IgD-negative memory B cell (primary cell): ENCODE results near the gene NLRP6. TPM values are rescaled to one million over a fixed set of nuclear protein-coding genes. Genes with fewer than 3 reads are reported as not detected.
"Not testable (repeated sequence)": the region's sequence is repeated elsewhere in the genome, so short reads cannot be mapped to it uniquely, and the experiment has no call there.

Experiments
- H3K27ac Mint-ChIP-seq, 3 donors: one replicate each; pipeline ENCODE4 v1.8.0; 2020 to 2022; ENCODE audit warnings: mild to moderate bottlenecking in 3 of 3, mixed read lengths in 3 of 3, moderate library complexity in 1 of 3
- H3K27me3 Mint-ChIP-seq: one replicate; pipeline ENCODE4 v1.8.0; 2021; ENCODE audit warnings: mixed read lengths
- H3K36me3 Mint-ChIP-seq: one replicate; pipeline ENCODE4 v1.8.0; 2020; ENCODE audit warnings: mild to moderate bottlenecking, mixed read lengths
- H3K4me1 Mint-ChIP-seq, 3 donors: one replicate each; pipeline ENCODE4 v1.8.0; 2020 to 2022; ENCODE audit warnings: mixed read lengths in 3 of 3, mild to moderate bottlenecking in 1 of 3
- H3K4me3 Mint-ChIP-seq, 4 donors: one replicate each; pipeline ENCODE4 v1.8.0; 2020 to 2022; ENCODE audit warnings: mild to moderate bottlenecking in 4 of 4, mixed read lengths in 4 of 4, moderate library complexity in 3 of 4
- H3K9me3 Mint-ChIP-seq, 3 donors: one replicate each; pipeline ENCODE4 v1.8.0; 2020 to 2021; ENCODE audit warnings: mixed read lengths in 3 of 3, mild to moderate bottlenecking in 1 of 3
- polyA plus RNA-seq: library from polyadenylated mRNA; unstranded; fragments of 300-500 nt; fragmentation: Illumina TruSeq; gene quantifications from one replicate; pipeline ENCODE4 v1.2.3, GENCODE V29; 2021

The NLRP6 gene
- polyA plus RNA-seq, 1 donor from 2014 or later, result 5.9 TPM

- H3K4me1 Mint-ChIP-seq, result peaks cover 8 to 25% (median 18%) of the 10 kb centered on the region in 3 donors
- H3K9me3 Mint-ChIP-seq, result no peaks in the 10 kb centered on the region
- H3K36me3 Mint-ChIP-seq, result peaks cover 1% of the 10 kb centered on the region
- peak overlapping the region in 2 of 4 donors; percentile 30 to 59 for H3K4me3 Mint-ChIP-seq
- peaks cover 21% of the 10 kb centered on the region for H3K27me3 Mint-ChIP-seq
- peak overlapping the region; percentile 1 to 69 (median 40) for H3K27ac Mint-ChIP-seq
Observed at GRCh38 chr11:283405-284104, 5.3 kb downstream of the NLRP6 start.

GRCh38 chr11:284105-285020, 6.2 kb downstream of the NLRP6 start:
- no peaks in the 10 kb centered on the region for H3K9me3 Mint-ChIP-seq
- H3K4me1 Mint-ChIP-seq, result peaks cover 8 to 23% (median 15%) of the 10 kb centered on the region in 3 donors
- H3K27me3 Mint-ChIP-seq, result peaks cover 20% of the 10 kb centered on the region
- H3K27ac Mint-ChIP-seq, result peak overlapping the region in 1 of 3 donors; percentile 69
- H3K36me3 Mint-ChIP-seq, result peaks cover 1% of the 10 kb centered on the region
- peak overlapping the region in 1 of 4 donors; percentile 59 for H3K4me3 Mint-ChIP-seq

GRCh38 chr11:285021-285893, 7.0 kb downstream of the NLRP6 start:
- H3K4me1 Mint-ChIP-seq, result peaks cover 8 to 24% (median 15%) of the 10 kb centered on the region in 3 donors
- H3K9me3 Mint-ChIP-seq, result no peaks in the 10 kb centered on the region
- no peaks in the 10 kb centered on the region for H3K36me3 Mint-ChIP-seq
- peaks cover 18% of the 10 kb centered on the region for H3K27me3 Mint-ChIP-seq
- no peak overlapping the region for H3K4me3 Mint-ChIP-seq
- H3K27ac Mint-ChIP-seq, result no peak overlapping the region

GRCh38 chr11:285894-286220, 7.7 kb downstream of the NLRP6 start:
- Mint-ChIP-seq H3K27ac (no peak overlapping the region), H3K27me3 (peaks cover 18% of the 10 kb centered on the region), H3K36me3 (peaks cover under 1% of the 10 kb centered on the region), H3K9me3 (no peaks in the 10 kb centered on the region), H3K4me3 (no peak overlapping the region), H3K4me1 (peaks cover 8 to 22% (median 15%) of the 10 kb centered on the region in 3 donors)

- Mint-ChIP-seq H3K27me3 (peaks cover 13% of the 10 kb centered on the region), H3K4me1 (peaks cover 3 to 18% (median 13%) of the 10 kb centered on the region in 3 donors), H3K27ac (peak overlapping the region; percentile 80 to 85 (median 82)), H3K4me3 (peak overlapping the region; percentile 86 to 96 (median 92))
- H3K9me3 Mint-ChIP-seq, H3K36me3 Mint-ChIP-seq: not testable (repeated sequence)
Observed at GRCh38 chr11:286977-287820, 9.0 kb downstream of the NLRP6 start.

- peak overlapping the region; percentile 86 to 96 (median 92) for H3K4me3 Mint-ChIP-seq
- H3K9me3 Mint-ChIP-seq, result no peaks in the 10 kb centered on the region
- H3K4me1 Mint-ChIP-seq, result peaks cover 3 to 16% (median 13%) of the 10 kb centered on the region in 3 donors
- peaks cover 7% of the 10 kb centered on the region for H3K27me3 Mint-ChIP-seq
- peaks cover 3% of the 10 kb centered on the region for H3K36me3 Mint-ChIP-seq
- peak overlapping the region; percentile 80 to 85 (median 83) for H3K27ac Mint-ChIP-seq
Observed at GRCh38 chr11:287821-288477, 9.7 kb downstream of the NLRP6 start.

- peaks cover 3% of the 10 kb centered on the region for H3K27me3 Mint-ChIP-seq
- no peaks in the 10 kb centered on the region for H3K9me3 Mint-ChIP-seq
- peak within 1 kb of the TSS; percentile 80 to 86 (median 83) for H3K27ac Mint-ChIP-seq
- peaks cover 3 to 14% (median 13%) of the 10 kb centered on the region in 3 donors for H3K4me1 Mint-ChIP-seq
- H3K4me3 Mint-ChIP-seq, result peak within 1 kb of the TSS; percentile 86 to 96 (median 92)
- peaks cover 3% of the 10 kb centered on the region for H3K36me3 Mint-ChIP-seq
Observed at GRCh38 chr11:288478-289397, 10.5 kb downstream of the NLRP6 start, which contains the start of gene PGGHG. Gene PGGHG (plus strand): TSS chr11:289126. CDS start chr11:289817, 691 bp downstream.

GRCh38 chr11:289398-289711, 11.1 kb downstream of the NLRP6 start:
- Mint-ChIP-seq H3K4me1 (peaks cover 3 to 13% (median 13%) of the 10 kb centered on the region in 3 donors), H3K9me3 (no peaks in the 10 kb centered on the region), H3K4me3 (peak overlapping the region; percentile 61 to 92 (median 82)), H3K27me3 (peaks cover 3% of the 10 kb centered on the region), H3K36me3 (peaks cover 3% of the 10 kb centered on the region), H3K27ac (peak overlapping the region; percentile 60 to 86 (median 67))

GRCh38 chr11:289712-290620, 11.8 kb downstream of the NLRP6 start:
- Mint-ChIP-seq H3K27ac (peak overlapping the region; percentile 60 to 86 (median 67)), H3K27me3 (peaks cover 3% of the 10 kb centered on the region)

GRCh38 chr11:290621-291231, 12.5 kb downstream of the NLRP6 start:
- peaks cover 3% of the 10 kb centered on the region for H3K27me3 Mint-ChIP-seq
- H3K27ac Mint-ChIP-seq, result peak overlapping the region in 1 of 3 donors; percentile 60
- peak overlapping the region in 3 of 4 donors; percentile 34 to 60 (median 52) for H3K4me3 Mint-ChIP-seq
- H3K36me3 Mint-ChIP-seq, result peaks cover 3% of the 10 kb centered on the region
- H3K9me3 Mint-ChIP-seq, result no peaks in the 10 kb centered on the region
- H3K4me1 Mint-ChIP-seq, result peaks cover 3 to 13% (median 13%) of the 10 kb centered on the region in 3 donors

More at GRCh38 chr11:289712-290620, 11.8 kb downstream of the NLRP6 start:
- peak overlapping the region; percentile 61 to 92 (median 82) for H3K4me3 Mint-ChIP-seq
- H3K9me3 Mint-ChIP-seq, result no peaks in the 10 kb centered on the region
- H3K4me1 Mint-ChIP-seq, result peaks cover 3 to 13% (median 13%) of the 10 kb centered on the region in 3 donors
- peaks cover 3% of the 10 kb centered on the region for H3K36me3 Mint-ChIP-seq
